RWPE1 (cell line): ENCODE results near the gene SRPK3.

Source experiments
- CTCF ChIA-PET: fragments of 350-600 bp; sonication (Branson Sonifier 250); formaldehyde crosslinking; extraction: SDS; loops from one replicate; lab custom pipeline; 2021; lab: Yijun Ruan, JAX
- POLR2A ChIA-PET: fragments of 400-600 bp; formaldehyde crosslinking; extraction: SDS; loops from one replicate; lab custom pipeline; 2020; ENCODE audit warnings: antibody characterized with exemption; ENCODE audit not compliant: low non-redundant PET; lab: Yijun Ruan, JAX
- DNase-seq: peaks from one replicate; pipeline ENCODE4 v3.0.0; 2012; ENCODE audit warnings: low spot score
- H3K27ac ChIP-seq: fragments of 450-650 bp; 2 replicates; pipeline ENCODE4 v1.5.1; 2017
- TF ChIP-seq, protein P1 (sequence below): fragments of 450-650 bp; conservative IDR thresholded peaks from 2 replicates; pipeline ENCODE4 v1.5.1; 2017; ENCODE audit warnings: low read depth, mild to moderate bottlenecking

Gene SRPK3

DNA sequence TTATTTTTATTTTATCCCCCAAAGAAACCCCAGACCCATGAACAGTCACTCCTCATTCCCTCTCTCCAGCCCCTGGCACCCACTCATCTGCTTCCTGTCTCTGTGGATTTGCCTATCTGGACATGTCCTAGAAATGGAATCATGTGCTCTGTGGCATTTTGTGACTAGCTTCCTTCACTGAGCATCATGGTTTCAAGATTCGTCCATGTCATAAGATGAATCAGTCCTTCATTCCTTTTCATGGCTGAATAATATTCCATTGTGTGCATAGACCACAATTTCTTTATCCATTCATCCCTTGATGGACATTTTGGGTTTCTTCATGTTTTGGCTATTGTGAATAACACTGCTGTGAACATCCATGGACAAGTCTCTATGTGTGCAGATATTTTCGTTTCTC lies 46.0 kb upstream of the SRPK3 start:
- ChIA-PET POLR2A (no interaction called here), CTCF (interaction anchor here (0.7 kb wide), 1 partner anchor 853 kb away, joined by 5 read pairs; no protein-coding TSS in a partner anchor)
- no peak overlapping the region for H3K27ac ChIP-seq
- TF ChIP-seq, protein P1, sequence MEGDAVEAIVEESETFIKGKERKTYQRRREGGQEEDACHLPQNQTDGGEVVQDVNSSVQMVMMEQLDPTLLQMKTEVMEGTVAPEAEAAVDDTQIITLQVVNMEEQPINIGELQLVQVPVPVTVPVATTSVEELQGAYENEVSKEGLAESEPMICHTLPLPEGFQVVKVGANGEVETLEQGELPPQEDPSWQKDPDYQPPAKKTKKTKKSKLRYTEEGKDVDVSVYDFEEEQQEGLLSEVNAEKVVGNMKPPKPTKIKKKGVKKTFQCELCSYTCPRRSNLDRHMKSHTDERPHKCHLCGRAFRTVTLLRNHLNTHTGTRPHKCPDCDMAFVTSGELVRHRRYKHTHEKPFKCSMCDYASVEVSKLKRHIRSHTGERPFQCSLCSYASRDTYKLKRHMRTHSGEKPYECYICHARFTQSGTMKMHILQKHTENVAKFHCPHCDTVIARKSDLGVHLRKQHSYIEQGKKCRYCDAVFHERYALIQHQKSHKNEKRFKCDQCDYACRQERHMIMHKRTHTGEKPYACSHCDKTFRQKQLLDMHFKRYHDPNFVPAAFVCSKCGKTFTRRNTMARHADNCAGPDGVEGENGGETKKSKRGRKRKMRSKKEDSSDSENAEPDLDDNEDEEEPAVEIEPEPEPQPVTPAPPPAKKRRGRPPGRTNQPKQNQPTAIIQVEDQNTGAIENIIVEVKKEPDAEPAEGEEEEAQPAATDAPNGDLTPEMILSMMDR = no peak
- DNase-seq = no peak

DNA sequence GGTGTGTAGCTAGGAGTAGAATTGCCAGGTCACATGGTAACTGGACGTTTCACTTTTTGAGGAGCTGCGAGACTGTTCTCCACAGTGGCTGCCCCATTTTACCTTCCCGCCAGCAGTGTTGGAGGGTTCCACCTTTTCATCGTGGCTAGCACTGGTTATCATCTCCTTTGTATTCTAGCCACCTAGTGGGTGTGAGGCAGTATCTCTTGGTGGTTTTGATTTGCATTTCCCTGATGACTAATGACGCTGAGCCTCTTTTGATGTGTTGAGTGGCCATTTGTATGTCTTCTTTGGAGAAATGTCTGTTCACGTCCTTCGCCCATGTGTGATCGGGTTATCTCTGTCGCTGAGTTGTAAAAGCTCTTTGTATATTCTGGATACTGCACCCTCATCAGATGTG lies 45.6 kb upstream of the SRPK3 start:
- DNase-seq = no peak
- ChIA-PET CTCF (no interaction called here), POLR2A (no interaction called here)
- no peak overlapping the region for H3K27ac ChIP-seq
- TF ChIP-seq, protein P1 = no peak

DNA sequence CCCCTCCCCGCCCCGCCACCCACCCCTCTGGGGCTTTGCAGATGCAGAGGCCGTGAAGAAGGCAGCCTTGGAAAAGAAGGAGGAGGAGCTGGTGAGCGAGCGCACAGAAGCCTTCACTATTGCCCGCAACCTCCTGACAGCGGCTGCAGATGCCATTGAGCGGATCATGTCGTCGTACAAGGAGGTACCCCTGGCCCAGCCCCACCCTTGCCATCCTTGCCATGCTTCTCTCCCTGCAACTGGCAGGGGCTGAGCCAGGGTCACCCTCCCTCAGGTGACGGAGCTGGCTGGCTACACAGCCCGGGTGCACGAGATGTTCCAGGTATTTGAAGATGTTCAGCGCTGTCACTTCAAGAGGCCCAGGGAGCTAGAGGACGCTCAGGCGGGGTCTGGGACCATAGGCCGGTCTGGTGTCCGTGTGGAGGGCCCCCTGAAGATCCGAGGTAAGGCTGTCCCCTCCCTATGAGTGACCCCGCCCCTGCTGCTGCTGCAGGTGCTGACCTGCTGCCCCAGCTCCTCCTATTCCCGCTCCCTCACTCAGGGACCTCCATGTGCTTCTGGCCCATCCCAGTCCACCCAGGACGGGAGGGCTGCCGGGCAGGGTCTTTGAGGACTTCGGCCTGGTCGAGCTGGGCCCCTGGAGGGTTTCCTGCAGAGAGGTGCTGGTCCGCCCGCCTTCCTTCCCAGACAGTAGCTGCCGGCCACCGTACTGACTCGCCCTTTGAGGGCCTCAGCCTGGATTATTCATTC lies 44.6 kb upstream of the SRPK3 start:
- ChIA-PET CTCF (interaction anchor here (0.6 kb wide), 1 partner anchor 12 kb away, joined by 4 read pairs; the partner anchor contains the start of gene BCAP31), POLR2A (no interaction called here)
- H3K27ac ChIP-seq = no peak overlapping the region
- no peak for DNase-seq
- TF ChIP-seq, protein P1 = no peak

DNA sequence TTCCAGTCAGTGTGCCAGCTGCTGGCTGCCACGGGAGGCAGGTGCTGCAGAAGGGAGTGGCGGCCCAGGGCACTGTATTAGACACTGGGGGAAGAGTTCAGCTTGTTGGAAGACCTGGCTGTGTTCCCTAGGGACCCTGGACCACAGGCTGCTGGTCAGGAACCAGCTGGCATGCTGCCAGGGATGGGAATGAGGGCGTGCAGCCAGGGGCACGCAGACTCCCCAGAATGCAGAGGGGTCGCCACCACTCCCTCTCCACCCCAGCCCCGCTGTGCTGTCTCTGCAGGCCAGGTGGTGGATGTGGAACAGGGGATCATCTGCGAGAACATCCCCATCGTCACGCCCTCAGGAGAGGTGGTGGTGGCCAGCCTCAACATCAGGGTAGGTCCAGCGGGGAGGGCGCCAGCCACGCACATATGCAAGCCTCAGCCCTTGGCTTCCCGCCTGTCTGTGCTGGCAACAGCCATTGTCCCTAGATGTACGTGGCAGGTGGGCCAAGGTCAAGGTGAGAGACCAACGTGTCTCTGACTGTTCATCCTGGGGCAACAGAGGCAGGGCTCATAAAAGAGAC lies 43.9 kb upstream of the SRPK3 start:
- ChIA-PET CTCF (no interaction called here), POLR2A (no interaction called here)
- no peak for DNase-seq
- H3K27ac ChIP-seq = no peak overlapping the region
- TF ChIP-seq, protein P1 = no peak

DNA sequence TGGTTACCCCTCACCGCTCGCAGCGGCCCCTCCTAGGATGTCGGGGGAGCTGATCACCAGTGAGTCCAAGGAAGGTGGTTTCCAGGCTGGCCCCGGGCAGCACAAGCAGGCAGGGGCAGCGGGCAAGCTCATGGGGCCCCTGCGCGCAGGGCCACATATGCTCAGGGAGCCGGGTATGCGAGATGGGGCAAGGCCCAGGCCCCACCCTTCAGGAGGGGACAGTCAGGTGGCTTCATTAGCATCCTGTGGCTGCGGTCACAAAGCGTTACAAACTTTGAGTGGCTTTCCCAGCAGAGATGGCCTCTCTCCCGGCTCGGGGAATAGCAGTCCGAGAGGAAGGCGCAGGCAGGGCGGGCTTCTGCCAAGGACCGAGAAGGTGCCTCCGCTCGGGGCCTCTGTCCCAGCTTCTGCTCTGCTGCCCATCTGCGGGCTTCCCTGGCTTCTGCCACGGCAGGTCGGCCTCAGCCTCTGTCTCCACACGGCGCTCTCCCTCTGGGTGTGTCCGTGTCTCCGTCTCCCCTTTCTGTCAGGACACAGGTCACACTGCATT lies 42.7 kb upstream of the SRPK3 start:
- TF ChIP-seq, protein P1 = no peak
- ChIA-PET CTCF (no interaction called here), POLR2A (no interaction called here)
- H3K27ac ChIP-seq = no peak overlapping the region
- no peak for DNase-seq

DNA sequence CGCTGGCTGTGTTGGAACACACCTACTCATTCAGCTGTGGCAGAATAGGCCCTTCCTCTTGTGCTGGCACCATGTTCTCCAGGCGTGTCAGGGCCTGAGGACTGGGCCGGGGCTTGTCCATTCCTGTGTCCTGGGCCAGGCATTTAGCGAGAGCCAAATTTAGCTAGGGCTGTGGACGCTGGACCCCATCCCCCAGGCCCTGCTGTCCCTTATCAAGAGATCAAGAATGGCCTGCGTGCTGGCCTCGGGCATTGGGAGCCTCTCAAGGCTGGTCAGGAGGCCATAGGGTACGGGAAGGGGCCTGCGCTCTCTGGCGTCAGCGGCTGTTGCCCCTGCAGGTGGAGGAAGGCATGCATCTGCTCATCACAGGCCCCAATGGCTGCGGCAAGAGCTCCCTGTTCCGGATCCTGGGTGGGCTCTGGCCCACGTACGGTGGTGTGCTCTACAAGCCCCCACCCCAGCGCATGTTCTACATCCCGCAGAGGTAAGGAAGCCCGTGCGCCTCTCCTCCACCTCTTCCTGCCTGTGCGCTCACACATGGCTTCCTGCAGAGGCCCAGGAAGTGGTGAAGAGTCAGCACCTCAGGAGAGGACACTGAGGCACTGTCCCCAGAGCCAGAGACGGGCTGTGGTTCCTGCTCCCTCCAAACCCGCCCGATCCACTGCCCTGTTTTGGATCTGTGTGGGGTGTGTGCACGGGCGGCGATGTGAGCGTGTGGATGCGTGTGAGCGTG lies 40.9 kb upstream of the SRPK3 start:
- TF ChIP-seq, protein P1 = no peak
- no peak for DNase-seq
- CTCF ChIA-PET = interaction anchor here (0.5 to 0.6 kb wide), 3 partner anchors 38 to 1349 kb away, joined by 3 to 4 read pairs (median 3); no protein-coding TSS in a partner anchor
- H3K27ac ChIP-seq = peak overlapping the region; percentile 34; the same call in 1 of the 2 replicates
- POLR2A ChIA-PET = no interaction called here
